Measurements from ENCODE around the gene CTNNA3. TPM values are rescaled to one million over a fixed set of nuclear protein-coding genes. Genes with fewer than 3 reads are reported as not detected.

The CTNNA3 gene
- total RNA-seq, 4 donors from 2014 or later: 0.47 to 3.3 (median 0.80) TPM; not detected in 1

- Histone ChIP-seq H3K9me3 (no peaks in the 10 kb centered on the region), H3K27me3 (no peaks in the 10 kb centered on the region), H3K27ac (no peak overlapping the region), H3K36me3 (no peaks in the 10 kb centered on the region), H3K4me3 (no peak overlapping the region), H3K4me1 (no peaks in the 10 kb centered on the region)
- no peak for DNase-seq
- no peak for TF ChIP-seq POLR2A (IDR thresholded peaks at IDR 0.05)
These were observed 1066.0 kb downstream of the CTNNA3 start for GRCh38 chr10:66629996-66630395.

GRCh38 chr10:66627156-66627555 lies 1068.8 kb downstream of the CTNNA3 start:
- H3K4me3 ChIP-seq: no peak overlapping the region
- H3K9me3 ChIP-seq: no peaks in the 10 kb centered on the region
- no peaks in the 10 kb centered on the region for H3K4me1 ChIP-seq
- TF ChIP-seq CTCF (IDR thresholded peaks at IDR 0.05) (peak in 3 of 6 experiments; percentile 39 to 55 (median 48)), POLR2A (IDR thresholded peaks at IDR 0.05) (no peak)
- DNase-seq: no peak
- H3K36me3 ChIP-seq: no peaks in the 10 kb centered on the region
- no peaks in the 10 kb centered on the region for H3K27me3 ChIP-seq
- no peak overlapping the region for H3K27ac ChIP-seq

- no peak for TF ChIP-seq CTCF (IDR thresholded peaks at IDR 0.05)
- no peak for TF ChIP-seq POLR2A (IDR thresholded peaks at IDR 0.05)
- H3K9me3 ChIP-seq: no peaks in the 10 kb centered on the region
- no peak overlapping the region for H3K4me3 ChIP-seq
- no peaks in the 10 kb centered on the region for H3K36me3 ChIP-seq
- no peaks in the 10 kb centered on the region for H3K4me1 ChIP-seq
- DNase-seq: no peak
- H3K27me3 ChIP-seq: no peaks in the 10 kb centered on the region
- no peak overlapping the region for H3K27ac ChIP-seq
These were observed 1070.0 kb downstream of the CTNNA3 start for GRCh38 chr10:66625709-66626590.

GRCh38 chr10:66622050-66622449 lies 1073.9 kb downstream of the CTNNA3 start:
- TF ChIP-seq POLR2A (IDR thresholded peaks at IDR 0.05) (no peak), CTCF (IDR thresholded peaks at IDR 0.05) (no peak)
- no peaks in the 10 kb centered on the region for H3K4me1 ChIP-seq
- H3K27ac ChIP-seq: no peak overlapping the region
- H3K9me3 ChIP-seq: no peaks in the 10 kb centered on the region
- no peak for DNase-seq
- H3K27me3 ChIP-seq: no peaks in the 10 kb centered on the region
- H3K36me3 ChIP-seq: no peaks in the 10 kb centered on the region
- H3K4me3 ChIP-seq: no peak overlapping the region

- no peak for TF ChIP-seq POLR2A (IDR thresholded peaks at IDR 0.05)
- TF ChIP-seq CTCF (IDR thresholded peaks at IDR 0.05): no peak
- Histone ChIP-seq H3K36me3 (no peaks in the 10 kb centered on the region), H3K27me3 (no peaks in the 10 kb centered on the region), H3K4me3 (no peak overlapping the region), H3K4me1 (no peaks in the 10 kb centered on the region), H3K9me3 (no peaks in the 10 kb centered on the region), H3K27ac (no peak overlapping the region)
- DNase-seq: no peak
These were observed 1091.8 kb downstream of the CTNNA3 start for GRCh38 chr10:66604195-66604594.

GRCh38 chr10:66591865-66592264 lies 1104.1 kb downstream of the CTNNA3 start:
- Histone ChIP-seq H3K27me3 (no peaks in the 10 kb centered on the region), H3K36me3 (no peaks in the 10 kb centered on the region), H3K9me3 (no peaks in the 10 kb centered on the region), H3K4me3 (no peak overlapping the region), H3K4me1 (no peaks in the 10 kb centered on the region), H3K27ac (no peak overlapping the region)
- TF ChIP-seq POLR2A (IDR thresholded peaks at IDR 0.05) (no peak), CTCF (IDR thresholded peaks at IDR 0.05) (no peak)
- DNase-seq: no peak
